Effector memory CD4-positive, alpha-beta T cell (primary cell): ENCODE results near the gene SLC17A1.

ENCODE experiments used
- DNase-seq, 3 donors: peaks; one replicate each; pipeline ENCODE4 v3.0.0-alpha.2; 2020
- H3K27ac ChIP-seq: 2 replicates; pipeline ENCODE4 v1.7.0; 2013; ENCODE audit warnings: mild to moderate bottlenecking, low read length, moderate library complexity; ENCODE audit not compliant: insufficient read depth, poor library complexity, severe bottlenecking
- H3K27me3 ChIP-seq: replicated peaks from 2 replicates; pipeline ENCODE4 v1.7.0; 2013; ENCODE audit warnings: mild to moderate bottlenecking, low read length; ENCODE audit not compliant: insufficient read depth, control insufficient read depth, poor library complexity, severe bottlenecking
- H3K36me3 ChIP-seq: 2 replicates; pipeline ENCODE4 v1.7.0; 2013; ENCODE audit warnings: mild to moderate bottlenecking, low read length, moderate library complexity; ENCODE audit not compliant: control insufficient read depth, insufficient read depth
- H3K4me1 ChIP-seq: 2 replicates; pipeline ENCODE4 v1.7.0; 2013; ENCODE audit warnings: low read length, mild to moderate bottlenecking; ENCODE audit not compliant: control insufficient read depth, insufficient read depth, poor library complexity, severe bottlenecking
- H3K4me3 ChIP-seq: 2 replicates; pipeline ENCODE4 v1.7.0; 2013; ENCODE audit warnings: low read length, low read depth, mild to moderate bottlenecking; ENCODE audit not compliant: insufficient read depth, poor library complexity, severe bottlenecking
- H3K9me3 ChIP-seq: 2 replicates; pipeline ENCODE4 v1.7.0; 2013; ENCODE audit warnings: mild to moderate bottlenecking, low read length, moderate library complexity; ENCODE audit not compliant: control insufficient read depth

The SLC17A1 gene

GRCh38 chr6:25793970-25794369, 37.9 kb downstream of the SLC17A1 start:
- Histone ChIP-seq H3K9me3 (no peaks in the 10 kb centered on the region), H3K36me3 (no peaks in the 10 kb centered on the region), H3K27me3 (no peaks in the 10 kb centered on the region), H3K4me3 (no peak overlapping the region), H3K27ac (no peak overlapping the region), H3K4me1 (no peaks in the 10 kb centered on the region)
- no peak for DNase-seq

- DNase-seq, result no peak
- Histone ChIP-seq H3K36me3 (no peaks in the 10 kb centered on the region), H3K9me3 (no peaks in the 10 kb centered on the region), H3K4me3 (no peak overlapping the region), H3K27me3 (no peaks in the 10 kb centered on the region), H3K4me1 (no peaks in the 10 kb centered on the region), H3K27ac (no peak overlapping the region)
Measured at GRCh38 chr6:25792016-25792415, 39.8 kb downstream of the SLC17A1 start.

GRCh38 chr6:25789475-25789874, 42.4 kb downstream of the SLC17A1 start:
- Histone ChIP-seq H3K27me3 (no peaks in the 10 kb centered on the region), H3K36me3 (no peaks in the 10 kb centered on the region), H3K4me3 (no peak overlapping the region), H3K27ac (no peak overlapping the region), H3K4me1 (no peaks in the 10 kb centered on the region), H3K9me3 (no peaks in the 10 kb centered on the region)
- no peak for DNase-seq

- H3K4me1 ChIP-seq, result no peaks in the 10 kb centered on the region
- DNase-seq, result peak; percentile 1 to 22 (median 8)
- no peaks in the 10 kb centered on the region for H3K27me3 ChIP-seq
- no peaks in the 10 kb centered on the region for H3K9me3 ChIP-seq
- no peak overlapping the region for H3K4me3 ChIP-seq
- no peak overlapping the region for H3K27ac ChIP-seq
- H3K36me3 ChIP-seq, result no peaks in the 10 kb centered on the region
Measured at GRCh38 chr6:25788305-25788922, 43.4 kb downstream of the SLC17A1 start.

- no peak for DNase-seq
- no peak overlapping the region for H3K27ac ChIP-seq
Measured at GRCh38 chr6:25787428-25787827, 44.4 kb downstream of the SLC17A1 start.

GRCh38 chr6:25781134-25781533, 50.7 kb downstream of the SLC17A1 start:
- Histone ChIP-seq H3K27me3 (peaks cover 6% of the 10 kb centered on the region), H3K4me3 (no peak overlapping the region), H3K36me3 (no peaks in the 10 kb centered on the region), H3K9me3 (no peaks in the 10 kb centered on the region), H3K4me1 (no peaks in the 10 kb centered on the region), H3K27ac (no peak overlapping the region)
- no peak for DNase-seq

More at GRCh38 chr6:25787428-25787827, 44.4 kb downstream of the SLC17A1 start:
- Histone ChIP-seq H3K4me1 (no peaks in the 10 kb centered on the region), H3K4me3 (no peak overlapping the region), H3K36me3 (no peaks in the 10 kb centered on the region), H3K9me3 (no peaks in the 10 kb centered on the region), H3K27me3 (no peaks in the 10 kb centered on the region)

- DNase-seq, result no peak
- no peak overlapping the region for H3K27ac ChIP-seq
- H3K9me3 ChIP-seq, result no peaks in the 10 kb centered on the region
- H3K4me1 ChIP-seq, result no peaks in the 10 kb centered on the region
- H3K36me3 ChIP-seq, result no peaks in the 10 kb centered on the region
- no peak overlapping the region for H3K4me3 ChIP-seq
- H3K27me3 ChIP-seq, result peaks cover 6% of the 10 kb centered on the region
Measured at GRCh38 chr6:25777856-25778649, 53.8 kb downstream of the SLC17A1 start.

- Histone ChIP-seq H3K27me3 (peaks cover 6% of the 10 kb centered on the region), H3K9me3 (no peaks in the 10 kb centered on the region), H3K27ac (no peak overlapping the region), H3K4me1 (no peaks in the 10 kb centered on the region), H3K4me3 (no peak overlapping the region), H3K36me3 (no peaks in the 10 kb centered on the region)
- no peak for DNase-seq
Measured at GRCh38 chr6:25777031-25777430, 54.8 kb downstream of the SLC17A1 start.

- Histone ChIP-seq H3K36me3 (no peaks in the 10 kb centered on the region), H3K27ac (no peak overlapping the region), H3K27me3 (peaks cover 6% of the 10 kb centered on the region), H3K4me1 (no peaks in the 10 kb centered on the region), H3K4me3 (no peak overlapping the region), H3K9me3 (no peaks in the 10 kb centered on the region)
- DNase-seq, result no peak
Measured at GRCh38 chr6:25774120-25774715, 57.6 kb downstream of the SLC17A1 start.

- no peak for DNase-seq
- H3K27ac ChIP-seq, result no peak overlapping the region
- no peak overlapping the region for H3K4me3 ChIP-seq
- no peaks in the 10 kb centered on the region for H3K4me1 ChIP-seq
- H3K9me3 ChIP-seq, result no peaks in the 10 kb centered on the region
- no peaks in the 10 kb centered on the region for H3K36me3 ChIP-seq
- peaks cover 5% of the 10 kb centered on the region for H3K27me3 ChIP-seq
Measured at GRCh38 chr6:25769983-25770382, 61.9 kb downstream of the SLC17A1 start.
